GM18505 (cell line): Measurements from ENCODE around the gene PHGDH.
"Not testable (repeated sequence)": the region's sequence is repeated elsewhere in the genome, so short reads cannot be mapped to it uniquely, and the experiment has no call there.

Source experiments
- ATAC-seq: cut with Tn5 transposase; IDR thresholded peaks from one replicate; pipeline ENCODE4 v1.9.1; 2021; ENCODE audit not compliant: unreplicated experiment
- POLR2A ChIP-seq: IDR thresholded peaks from 4 replicates; pipeline ENCODE4 v1.6.1; 2011; ENCODE audit warnings: borderline replicate concordance; ENCODE audit not compliant: insufficient read depth, insufficient read length; ENCODE audit errors: extremely low read depth

The PHGDH gene

DNA sequence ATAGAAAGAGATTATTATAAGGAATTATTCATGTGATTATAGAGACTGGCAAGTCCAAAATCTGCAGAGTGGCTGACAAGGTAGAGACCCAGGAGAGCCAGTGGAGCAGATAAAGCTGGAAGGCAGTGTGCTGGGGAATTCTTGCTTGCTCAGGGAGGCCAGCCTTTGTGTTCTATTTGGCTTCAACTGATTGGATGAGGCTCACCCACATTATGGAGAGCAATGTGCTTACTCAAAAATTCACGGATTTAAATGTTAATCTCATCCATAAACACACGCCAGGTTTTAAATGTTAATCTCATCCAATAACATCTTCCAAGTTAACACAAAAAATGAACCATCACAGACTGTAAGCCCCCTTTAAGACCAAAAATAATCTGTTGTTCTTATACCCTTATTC lies 30.2 kb upstream of the PHGDH start:
- no peak for TF ChIP-seq POLR2A
- no peak for ATAC-seq

DNA sequence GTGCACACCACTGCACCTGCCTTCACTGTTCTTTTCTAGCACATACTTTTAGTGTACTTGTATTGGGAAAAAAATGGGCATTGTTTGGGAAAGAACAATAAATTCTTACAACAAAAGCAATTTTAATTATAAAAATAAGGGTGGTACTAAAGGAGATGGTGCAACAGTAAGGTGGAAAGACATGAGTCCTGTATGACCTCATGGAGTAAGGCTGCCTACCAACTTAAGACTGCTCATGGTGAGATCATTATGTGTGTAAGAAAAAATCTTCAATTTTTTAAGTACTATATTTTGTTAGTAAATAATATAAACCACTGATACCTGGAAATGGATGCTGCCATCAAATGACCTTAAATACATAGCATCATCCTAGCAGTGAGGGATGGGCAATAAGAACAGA lies 29.6 kb upstream of the PHGDH start:
- ATAC-seq: no peak
- no peak for TF ChIP-seq POLR2A

DNA sequence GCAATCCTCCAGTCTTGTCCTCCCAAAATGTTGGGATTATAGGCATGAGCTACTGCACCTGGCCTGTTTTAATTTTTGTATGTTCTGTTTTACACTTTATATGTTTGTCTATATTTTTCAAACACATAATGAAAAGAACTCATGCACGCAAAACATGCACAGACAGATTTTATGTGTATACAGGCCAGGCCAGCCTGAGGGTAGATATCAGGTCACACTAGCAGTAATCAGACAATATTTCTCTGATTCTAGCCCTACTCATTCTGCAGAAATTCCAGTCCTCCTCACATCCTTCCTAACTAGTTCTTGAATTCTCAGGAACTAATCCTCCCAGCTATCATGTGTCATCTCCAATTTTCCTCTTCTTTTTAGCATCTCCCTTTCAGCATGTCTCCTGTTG lies 27.8 kb upstream of the PHGDH start:
- no peak for ATAC-seq
- TF ChIP-seq POLR2A: no peak

DNA sequence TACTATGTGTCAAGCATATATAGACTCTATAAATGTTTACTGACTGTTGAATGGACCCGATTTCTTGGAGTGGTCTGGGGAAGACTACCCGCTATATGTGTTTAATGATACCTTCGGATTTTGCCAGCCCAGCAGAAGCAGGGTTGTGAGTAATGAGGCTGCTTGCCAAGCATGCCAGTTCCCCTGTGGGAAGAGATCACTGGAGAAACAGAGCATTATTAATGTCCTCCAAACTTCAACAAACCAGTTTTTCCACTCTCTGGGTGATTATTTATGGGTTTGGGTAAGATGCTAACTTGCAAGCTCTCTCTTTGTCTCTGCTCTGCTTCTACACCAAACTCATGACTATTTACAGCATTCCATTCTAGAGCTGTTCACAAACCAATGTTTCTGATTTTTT lies 25.1 kb upstream of the PHGDH start:
- no peak for TF ChIP-seq POLR2A
- no peak for ATAC-seq

DNA sequence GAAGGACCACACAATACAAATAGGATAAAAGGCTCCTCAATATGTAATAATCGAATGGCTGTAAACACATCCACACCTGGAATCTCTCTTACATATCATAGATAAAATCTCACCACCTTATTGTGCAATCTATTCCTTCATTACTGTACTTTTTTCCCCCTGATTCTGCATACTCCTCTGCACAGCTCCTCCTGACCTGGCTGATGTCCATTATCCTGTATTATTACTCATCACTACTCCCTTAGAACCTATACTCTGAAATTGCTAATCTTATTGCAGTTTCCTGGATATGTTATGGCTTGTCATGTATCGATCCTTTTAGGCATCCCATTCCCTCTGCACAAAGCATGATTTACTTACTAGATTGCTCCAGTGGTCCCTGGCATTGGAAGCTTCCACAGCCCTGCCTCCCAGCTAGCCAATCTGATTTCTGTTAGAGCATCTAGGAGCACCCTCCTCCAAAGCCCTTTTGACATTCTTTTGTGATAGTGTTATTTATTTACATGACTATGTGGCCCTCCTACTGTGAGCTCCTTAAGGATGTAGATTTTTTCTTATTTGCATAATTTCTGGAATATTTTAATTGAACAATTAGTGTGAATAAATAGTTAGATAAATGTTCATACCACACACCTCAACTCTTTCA lies 24.2 kb upstream of the PHGDH start:
- no peak for TF ChIP-seq POLR2A
- no peak for ATAC-seq

DNA sequence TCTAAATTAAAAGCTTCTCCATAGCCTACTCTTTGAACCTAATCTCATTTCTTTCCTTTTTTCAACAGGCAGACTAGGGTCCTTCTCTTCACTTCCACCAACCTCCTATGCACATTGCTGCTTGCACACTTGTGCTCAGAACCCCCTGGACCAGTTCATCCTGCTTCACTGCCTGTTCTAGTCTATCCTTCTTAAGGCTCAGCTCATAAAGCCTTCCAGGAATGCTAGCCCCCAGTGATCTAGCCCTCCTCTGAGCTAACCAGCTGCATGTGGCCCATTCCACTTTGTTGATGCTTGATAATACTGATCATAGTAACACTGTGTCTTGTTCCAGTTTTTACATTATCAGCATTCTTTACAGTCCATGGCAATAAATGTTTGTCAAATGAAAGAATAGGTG lies 22.9 kb upstream of the PHGDH start:
- no peak for ATAC-seq
- TF ChIP-seq POLR2A: no peak

DNA sequence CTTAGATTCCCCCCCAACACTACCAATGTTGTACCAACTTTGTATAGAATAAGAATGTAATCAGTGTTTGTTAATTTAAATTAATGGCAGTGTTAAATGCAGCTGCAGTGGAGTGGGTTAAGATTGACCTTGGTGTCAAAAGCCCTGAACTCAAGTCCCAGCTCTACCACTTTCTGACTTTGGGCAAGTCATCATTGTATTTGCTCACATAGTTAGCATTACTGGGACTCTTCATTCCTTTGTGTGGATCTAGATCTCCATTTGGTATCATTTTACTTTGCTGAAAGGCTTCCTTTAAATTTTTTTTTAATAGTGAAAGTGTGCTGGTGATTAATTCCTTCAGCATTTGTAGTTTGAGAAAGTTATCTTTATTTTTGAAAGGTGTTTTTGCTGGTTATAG lies 22.2 kb upstream of the PHGDH start:
- no peak for ATAC-seq
- TF ChIP-seq POLR2A: no peak

DNA sequence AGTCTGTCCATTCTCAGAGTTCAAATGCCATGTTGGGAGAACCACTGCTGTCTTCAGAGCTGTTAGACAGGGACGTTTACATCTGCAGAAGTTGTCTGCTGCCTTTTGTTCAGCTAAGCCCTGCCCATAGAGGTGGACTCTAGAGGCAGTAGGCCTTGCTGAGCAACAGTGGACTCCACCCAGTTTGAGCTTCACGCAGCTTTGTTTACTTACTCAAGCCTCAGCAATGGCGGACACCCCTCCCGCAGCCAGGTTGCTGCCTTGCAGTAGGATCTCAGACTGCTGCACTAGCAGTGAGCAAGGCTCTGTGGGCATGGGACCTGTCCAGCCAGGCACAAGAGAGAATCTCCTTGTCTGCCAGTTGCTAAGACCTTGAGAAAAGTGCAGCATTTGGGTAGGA lies 14.9 kb upstream of the PHGDH start:
- not testable (repeated sequence) for ATAC-seq

DNA sequence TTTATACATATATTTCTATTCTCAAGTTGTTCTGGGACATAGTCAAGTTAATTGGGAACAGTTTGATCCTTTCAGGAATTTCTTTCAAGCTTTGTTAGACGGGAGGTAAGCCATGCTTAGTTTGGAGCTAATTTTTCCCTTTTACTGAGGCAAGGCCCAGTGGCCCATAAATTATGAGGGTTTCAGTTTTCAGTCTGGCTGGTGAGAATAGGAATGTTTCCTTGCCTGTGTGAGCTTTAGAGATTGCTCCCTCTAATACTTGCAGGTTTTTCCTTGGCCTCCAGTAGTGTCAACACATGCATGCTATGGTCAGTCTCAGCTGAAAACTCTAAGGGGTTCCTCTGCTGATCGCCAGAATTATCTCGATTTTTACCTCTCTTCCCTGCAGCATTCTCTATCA lies 14.1 kb upstream of the PHGDH start:
- no peak for ATAC-seq
- TF ChIP-seq POLR2A: no peak

DNA sequence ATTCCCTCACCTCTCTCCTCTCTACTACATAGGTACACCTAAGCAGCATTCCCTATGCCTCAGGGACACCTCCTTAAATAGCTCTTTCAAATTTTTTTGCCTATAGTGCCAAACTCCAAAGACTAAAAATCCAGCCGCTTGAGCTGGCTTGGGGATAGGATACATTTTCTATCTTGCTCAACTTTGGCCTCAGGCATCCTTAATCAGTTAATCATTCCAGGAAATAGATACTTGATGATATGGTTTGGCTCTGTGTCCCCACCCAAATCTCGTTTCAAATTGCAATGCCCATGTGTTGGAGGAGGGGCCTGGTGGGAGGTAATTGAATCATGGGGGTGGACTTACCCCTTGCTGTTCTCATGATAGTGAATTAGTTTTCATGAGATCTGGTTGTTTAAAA lies 11.4 kb upstream of the PHGDH start:
- ATAC-seq: no peak
- no peak for TF ChIP-seq POLR2A

DNA sequence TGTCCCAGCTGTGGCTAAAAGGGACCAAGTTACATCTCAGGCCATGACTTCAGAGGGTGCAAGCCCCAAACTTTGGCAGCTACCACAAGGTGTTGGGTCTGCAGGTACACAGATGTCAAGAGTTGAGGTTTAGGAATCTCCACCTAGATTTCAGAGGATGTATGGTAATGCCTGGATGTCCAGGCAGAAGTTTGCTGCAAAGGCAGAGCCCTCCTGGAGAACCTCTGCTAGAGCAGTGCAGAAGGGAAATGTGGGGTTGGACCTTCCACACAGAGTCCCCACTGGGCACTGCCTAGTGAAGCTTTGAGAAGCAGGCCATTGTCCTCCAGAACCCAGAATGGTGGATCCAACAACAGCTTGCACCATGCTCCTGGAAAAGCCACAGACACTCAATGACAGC lies 10.1 kb upstream of the PHGDH start:
- ATAC-seq: no peak
- no peak for TF ChIP-seq POLR2A

DNA sequence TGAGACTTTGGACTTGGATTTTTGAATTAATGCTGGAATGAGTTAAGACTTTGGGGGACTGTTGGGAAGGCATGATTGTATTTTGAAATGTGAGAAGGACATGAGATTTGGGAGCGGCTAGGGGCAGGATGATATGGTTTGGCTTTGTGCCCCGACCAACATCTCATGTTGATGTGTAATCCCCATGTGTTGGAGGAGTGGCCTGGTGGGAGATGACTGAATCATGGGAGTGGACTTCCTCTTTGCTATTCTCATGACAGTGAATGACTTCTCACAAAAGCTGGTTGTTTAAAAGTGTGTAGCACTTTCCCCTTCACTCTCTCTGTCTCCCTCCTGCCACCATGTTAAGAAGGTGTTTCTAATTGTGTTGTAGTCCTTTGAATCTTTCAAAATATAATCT lies 9.3 kb upstream of the PHGDH start:
- TF ChIP-seq POLR2A: no peak
- ATAC-seq: no peak

DNA sequence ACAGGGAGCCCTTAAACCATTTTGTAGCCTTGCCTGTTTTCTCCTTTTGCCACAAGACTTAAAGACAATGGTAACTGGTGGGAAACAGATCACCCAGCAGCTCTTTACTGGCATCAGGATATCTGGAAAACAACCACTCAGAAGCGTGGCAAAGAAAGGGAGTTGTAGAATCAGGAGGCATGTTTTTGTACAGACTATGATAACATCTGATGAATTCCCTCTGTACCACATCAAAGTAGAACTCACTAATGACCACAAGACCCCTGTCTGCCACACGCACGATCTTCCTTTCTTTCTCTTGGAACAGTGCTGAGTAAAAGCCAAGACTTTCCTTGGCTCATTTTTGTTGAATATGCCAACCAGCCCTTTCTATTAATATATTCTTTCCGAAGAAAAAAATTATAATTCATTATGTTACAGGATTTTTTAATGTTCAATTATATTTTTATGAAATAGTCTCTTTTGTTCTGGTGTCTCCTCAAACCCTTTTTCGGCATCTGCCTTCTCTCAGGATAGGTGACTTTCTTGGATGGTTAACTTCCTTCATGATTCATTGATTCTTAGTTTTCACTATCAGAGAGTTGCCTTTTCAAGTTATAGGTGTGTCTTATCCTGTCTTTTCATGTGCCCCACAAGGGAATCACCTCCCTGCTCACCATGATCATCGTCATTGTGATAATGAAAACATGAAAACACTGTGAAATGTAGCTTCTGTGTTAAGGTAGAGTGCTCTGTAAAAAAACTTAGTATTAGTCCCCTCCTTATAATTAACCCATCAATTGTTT lies 7.9 kb upstream of the PHGDH start:
- no peak for ATAC-seq
- TF ChIP-seq POLR2A: no peak

DNA sequence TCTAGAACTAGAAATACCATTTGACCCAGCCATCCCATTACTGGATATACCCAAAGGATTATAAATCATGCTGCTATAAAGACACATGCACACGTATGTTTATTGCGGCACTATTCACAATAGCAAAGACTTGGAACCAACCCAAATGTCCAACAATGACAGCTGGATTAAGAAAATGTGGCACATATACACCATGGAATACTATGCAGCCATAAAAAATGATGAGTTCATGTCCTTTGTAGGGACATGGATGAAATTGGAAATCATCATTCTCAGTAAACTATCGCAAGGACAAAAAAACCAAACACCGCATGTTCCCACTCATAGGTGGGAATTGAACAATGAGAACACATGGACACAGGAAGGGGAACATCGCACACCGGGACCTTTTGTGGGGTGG lies 5.1 kb upstream of the PHGDH start:
- not testable (repeated sequence) for ATAC-seq

DNA sequence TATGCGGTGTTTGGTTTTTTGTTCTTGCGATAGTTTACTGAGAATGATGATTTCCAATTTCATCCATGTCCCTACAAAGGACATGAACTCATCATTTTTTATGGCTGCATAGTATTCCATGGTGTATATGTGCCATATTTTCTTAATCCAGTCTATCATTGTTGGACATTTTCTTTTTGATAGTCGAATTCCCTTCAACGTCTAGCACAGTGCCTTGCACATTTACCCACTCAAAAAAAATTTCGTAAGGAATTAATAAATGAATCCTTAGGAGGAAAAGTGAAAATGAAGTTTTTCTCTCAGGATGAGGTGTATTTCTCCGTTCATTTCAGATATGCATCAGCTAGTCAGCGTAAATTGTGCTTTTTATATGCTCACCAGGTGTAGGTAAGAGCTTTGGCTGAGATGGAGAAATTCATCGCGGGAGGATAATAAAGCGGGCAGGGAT lies 354 bp upstream of the PHGDH start:
- ATAC-seq: not testable (repeated sequence)
